Regular cardiac myocyte (primary cell): Measurements from ENCODE around the gene PPM1G. TPM values are rescaled to one million over a fixed set of nuclear protein-coding genes. Genes with fewer than 3 reads are reported as not detected.

ENCODE experiments used
- total RNA-seq: library from RNA; depleted of rRNA; stranded (reverse); fragments of >200 nt; gene quantifications from 2 replicates; pipeline ENCODE4 v1.2.3, GENCODE V29; 2014

The PPM1G gene
- 59.5 and 167 TPM in 2 replicates for total RNA-seq

GRCh38 chr2:27409321-27410073 lies at the start of gene PPM1G:
Gene PPM1G, minus strand, starts transcription at chr2:27409591. Its CDS starts 169 bp downstream, at chr2:27409422.

GRCh38 chr2:27441958-27442919 lies 32.8 kb upstream of the PPM1G start, which contains the start of gene KRTCAP3:
Gene KRTCAP3, plus strand, starts transcription at chr2:27442381. Its CDS starts 32 bp downstream, at chr2:27442413.

GRCh38 chr2:27428213-27428977 lies 19.0 kb upstream of the PPM1G start, which contains the start of gene NRBP1:
Gene NRBP1, plus strand, starts transcription at chr2:27428631. Its CDS starts 4,643 bp downstream, at chr2:27433274.

GRCh38 chr2:27380626-27381545 lies 28.5 kb downstream of the PPM1G start, which contains the start of gene ZNF513:
Gene ZNF513, minus strand, starts transcription at chr2:27380734. Its CDS starts 208 bp downstream, at chr2:27380526.

GRCh38 chr2:27370026-27370815 lies 39.2 kb downstream of the PPM1G start, which contains the start of the genes EIF2B4 and SNX17:
Gene EIF2B4, minus strand, starts transcription at chr2:27370338. Its CDS starts 24 bp downstream, at chr2:27370314.
Gene SNX17, plus strand, starts transcription at chr2:27370616. Its CDS starts 128 bp downstream, at chr2:27370744.

GRCh38 chr2:27356382-27357181 lies 52.8 kb downstream of the PPM1G start, which contains the start of gene GTF3C2:
Gene GTF3C2, minus strand, starts transcription at chr2:27356764. Its CDS starts 13,210 bp downstream, at chr2:27343554.

Other genes starting within 250 kb of the PPM1G start
- 136 and 240 TPM in 2 replicates for gene ATRAID, start 197.6 kb downstream of the PPM1G start, total RNA-seq
- gene SLC5A6, start 197.3 kb downstream of the PPM1G start, total RNA-seq, result 14.9 and 30.3 TPM in 2 replicates
- 22.6 and 47.9 TPM in 2 replicates for gene CAD, start 192.2 kb downstream of the PPM1G start, total RNA-seq
- under 0.01 and 0.19 TPM in 2 replicates for gene SLC30A3, start 146.5 kb downstream of the PPM1G start, total RNA-seq
- gene DNAJC5G, start 134.2 kb downstream of the PPM1G start, total RNA-seq, result not detected in 2 replicates
- gene TRIM54, start 127.2 kb downstream of the PPM1G start, total RNA-seq, result under 0.01 TPM in 1 of 2 replicates, not detected in the other
- 0.38 and 1.1 TPM in 2 replicates for gene UCN, start 101.1 kb downstream of the PPM1G start, total RNA-seq
- 56.2 and 77.5 TPM in 2 replicates for gene MPV17, start 86.5 kb downstream of the PPM1G start, total RNA-seq
- gene GTF3C2, start 52.8 kb downstream of the PPM1G start, total RNA-seq, result 14.1 and 19.2 TPM in 2 replicates
- gene EIF2B4, start 39.3 kb downstream of the PPM1G start, total RNA-seq, result 21.7 and 50.4 TPM in 2 replicates
- gene SNX17, start 39.0 kb downstream of the PPM1G start, total RNA-seq, result 137 and 174 TPM in 2 replicates
- 6.8 and 7.1 TPM in 2 replicates for gene ZNF513, start 28.9 kb downstream of the PPM1G start, total RNA-seq
- gene NRBP1, start 19.0 kb upstream of the PPM1G start, total RNA-seq, result 100 and 134 TPM in 2 replicates
- gene KRTCAP3, start 32.8 kb upstream of the PPM1G start, total RNA-seq, result not detected in 2 replicates
- gene IFT172, start 80.2 kb upstream of the PPM1G start, total RNA-seq, result 23.6 and 26.8 TPM in 2 replicates
- gene FNDC4, start 85.6 kb upstream of the PPM1G start, total RNA-seq, result 21.7 and 24.5 TPM in 2 replicates
- 1.1 and 1.9 TPM in 2 replicates for gene GCKR, start 87.2 kb upstream of the PPM1G start, total RNA-seq
- gene ZNF512, start 173.5 kb upstream of the PPM1G start, total RNA-seq, result 21.1 and 30.4 TPM in 2 replicates
- 1.1 and 1.5 TPM in 2 replicates for gene CCDC121, start 219.4 kb upstream of the PPM1G start, total RNA-seq
- 30.7 and 60.2 TPM in 2 replicates for gene GPN1, start 219.5 kb upstream of the PPM1G start, total RNA-seq